ENCODE data around the gene LNP1. TPM values are rescaled to one million over a fixed set of nuclear protein-coding genes. Genes with fewer than 3 reads are reported as not detected.

LNP1 gene
- total and polyA plus RNA-seq, 2 donors (not counting 3 experiments of a cell fraction or from before 2014, with no cell fraction given): 0.80 TPM

DNA sequence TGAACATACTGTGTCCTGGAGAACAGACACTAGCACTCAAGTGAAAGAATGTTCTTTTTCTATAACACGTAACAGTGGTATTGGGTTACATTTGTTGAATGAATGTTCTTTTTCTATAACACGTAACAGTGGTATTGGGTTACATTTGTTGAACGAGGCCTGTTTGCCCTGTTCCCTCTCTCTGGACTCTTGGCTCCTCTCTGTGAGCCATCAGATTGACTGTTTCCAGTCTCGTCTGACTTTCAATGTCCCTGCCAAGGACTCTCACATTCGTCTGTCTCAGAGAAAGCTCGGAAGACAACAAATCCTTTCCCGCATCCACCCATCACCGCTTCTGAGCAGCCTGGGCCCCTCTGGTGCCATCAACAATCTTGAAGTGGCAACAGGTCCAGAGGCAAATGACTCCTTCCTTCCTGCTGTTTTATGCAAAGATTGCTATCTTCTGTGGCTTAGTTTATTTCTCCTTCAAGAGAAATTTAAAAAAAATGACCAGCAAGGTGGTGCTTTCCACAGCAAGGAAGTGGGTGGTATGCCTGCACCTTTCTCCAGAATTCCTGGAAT is 99.1 kb downstream of the LNP1 start:
- Histone ChIP-seq H3K27ac (ENCODE audit: insufficient read depth, low read depth, low read length) (no peak overlapping the region), H4K20me1 (replicated peaks; ENCODE audit: control insufficient read depth, extremely low read depth, insufficient read depth, low read length) (no peaks in the 10 kb centered on the region), H3K4me1 (ENCODE audit: control insufficient read depth, extremely low read depth, insufficient read depth, low read length) (no peaks in the 10 kb centered on the region), H3K27me3 (ENCODE audit: control insufficient read depth in 2 of 2, insufficient read depth in 2 of 2, low read length in 2 of 2) (peaks cover 0 to 2% of the 10 kb centered on the region in 2 experiments), H3K9me3 (replicated peaks; ENCODE audit: control insufficient read depth, insufficient read depth, low read length) (no peaks in the 10 kb centered on the region), H3K4me2 (ENCODE audit: insufficient read depth, low read length) (no peak overlapping the region), H3K4me3 (replicated peaks in 1 of 3; ENCODE audit: insufficient read depth in 1 of 3, low read depth in 1 of 3, low read length in 3 of 3) (no peak overlapping the region), H3K79me2 (ENCODE audit: control insufficient read depth, insufficient read depth, low read length) (no peaks in the 10 kb centered on the region), H3K9ac (replicated peaks; ENCODE audit: extremely low read depth, insufficient read depth, low read length) (no peak overlapping the region), H3K36me3 (ENCODE audit: control insufficient read depth in 2 of 2, extremely low read depth in 1 of 2, insufficient read depth in 2 of 2, low read length in 2 of 2) (no peaks in the 10 kb centered on the region), H2AFZ (ENCODE audit: low read depth, low read length) (no peak overlapping the region), H3K9me1 (replicated peaks; ENCODE audit: control insufficient read depth, extremely low read depth, insufficient read depth, low read length) (no peaks in the 10 kb centered on the region)
- no peak for FAIRE-seq
- ChIA-PET POLR2A (no interaction called here), CTCF (no interaction called here)
- TF ChIP-seq, protein P1, sequence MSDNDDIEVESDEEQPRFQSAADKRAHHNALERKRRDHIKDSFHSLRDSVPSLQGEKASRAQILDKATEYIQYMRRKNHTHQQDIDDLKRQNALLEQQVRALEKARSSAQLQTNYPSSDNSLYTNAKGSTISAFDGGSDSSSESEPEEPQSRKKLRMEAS (IDR thresholded peaks at IDR 0.05; ENCODE audit: insufficient read depth, insufficient read length): no peak
- TF ChIP-seq GATA2 (IDR thresholded peaks at IDR 0.05; ENCODE audit: insufficient read depth, insufficient read length, low read depth, low read length): no peak
- BruUV-seq (replicated peaks): no TSS peak
- intact Hi-C loops (cut with micrococcal nuclease) (no loop called here), dilution Hi-C loops (cut with MboI; ENCODE audit: extremely low pct_ligation_motif_present, low sequenced_read_pairs) (no loop called here)
- no peak for DNase-seq (ENCODE audit: low read depth, low spot score)

DNA sequence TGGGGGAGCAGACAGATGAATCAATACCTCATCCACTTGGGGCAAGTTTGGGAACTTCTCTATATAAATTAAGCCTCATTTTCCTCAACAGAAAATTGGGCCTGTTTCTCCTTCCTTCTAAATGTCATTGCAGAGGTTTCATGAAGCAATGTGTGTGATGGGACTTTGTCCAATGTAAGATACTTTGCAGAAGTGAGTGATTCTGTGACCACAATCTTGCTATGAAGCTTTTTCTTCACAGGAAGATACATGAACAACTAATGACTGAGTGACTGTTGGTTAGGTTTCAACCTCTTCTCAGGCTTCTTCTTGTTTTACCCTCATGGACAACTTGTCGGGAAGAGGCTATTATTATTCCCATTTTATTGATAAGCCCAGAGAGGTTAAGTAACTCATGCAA is 102.1 kb downstream of the LNP1 start:
- no peaks in the 10 kb centered on the region for H3K79me2 ChIP-seq (ENCODE audit: control insufficient read depth, insufficient read depth, low read length)
- H3K4me2 ChIP-seq (ENCODE audit: insufficient read depth, low read length): no peak overlapping the region
- H3K9ac ChIP-seq (replicated peaks; ENCODE audit: extremely low read depth, insufficient read depth, low read length): no peak overlapping the region
- H3K27ac ChIP-seq (ENCODE audit: insufficient read depth, low read depth, low read length): no peak overlapping the region
- BruUV-seq (replicated peaks): no TSS peak
- H2AFZ ChIP-seq (ENCODE audit: low read depth, low read length): no peak overlapping the region
- no peak overlapping the region for H3K4me3 ChIP-seq (replicated peaks in 1 of 3; ENCODE audit: insufficient read depth in 1 of 3, low read depth in 1 of 3, low read length in 3 of 3)
- peaks cover 0 to 3% of the 10 kb centered on the region in 2 experiments for H3K27me3 ChIP-seq (ENCODE audit: control insufficient read depth in 2 of 2, insufficient read depth in 2 of 2, low read length in 2 of 2)
- DNase-seq (ENCODE audit: low read depth, low spot score) (no peak), FAIRE-seq (no peak)
- H3K9me1 ChIP-seq (replicated peaks; ENCODE audit: control insufficient read depth, extremely low read depth, insufficient read depth, low read length): no peaks in the 10 kb centered on the region
- no peaks in the 10 kb centered on the region for H3K4me1 ChIP-seq (ENCODE audit: control insufficient read depth, extremely low read depth, insufficient read depth, low read length)
- H3K36me3 ChIP-seq (ENCODE audit: control insufficient read depth in 2 of 2, extremely low read depth in 1 of 2, insufficient read depth in 2 of 2, low read length in 2 of 2): no peaks in the 10 kb centered on the region
- dilution Hi-C loops (cut with MboI; ENCODE audit: extremely low pct_ligation_motif_present, low sequenced_read_pairs): no loop called here
- no peaks in the 10 kb centered on the region for H3K9me3 ChIP-seq (replicated peaks; ENCODE audit: control insufficient read depth, insufficient read depth, low read length)
- intact Hi-C loops (cut with micrococcal nuclease): no loop called here
- H4K20me1 ChIP-seq (replicated peaks; ENCODE audit: control insufficient read depth, extremely low read depth, insufficient read depth, low read length): no peaks in the 10 kb centered on the region
- POLR2A ChIA-PET: no interaction called here
- TF ChIP-seq, protein P1 (IDR thresholded peaks at IDR 0.05; ENCODE audit: insufficient read depth, insufficient read length): no peak
- TF ChIP-seq POLR2A (IDR thresholded peaks at IDR 0.05; ENCODE audit: low read depth, low read length) (no peak), FOS (IDR thresholded peaks at IDR 0.05; ENCODE audit: borderline replicate concordance, insufficient read depth, low read length) (no peak), JUN (IDR thresholded peaks at IDR 0.05; ENCODE audit: borderline replicate concordance, insufficient read depth, insufficient read length, low read depth) (no peak), EZH2 (IDR thresholded peaks at IDR 0.05; ENCODE audit: borderline replicate concordance, low read depth, low read length, severe bottlenecking) (no peak), MYC (IDR thresholded peaks at IDR 0.05; ENCODE audit: low read depth, low read length) (no peak)
- CTCF ChIA-PET: no interaction called here

Other genes with a start within 250 kb of the LNP1 start
- gene TBC1D23, start 140.5 kb upstream of the LNP1 start, total RNA-seq: 30.0 and 34.8 TPM in 2 replicates
- 6.9 and 10.3 TPM in 2 replicates for gene TBC1D23, start 140.5 kb upstream of the LNP1 start, polyA plus RNA-seq
- 20.5 and 29.1 TPM in 2 replicates for gene NIT2, start 66.8 kb upstream of the LNP1 start, total RNA-seq
- gene NIT2, start 66.8 kb upstream of the LNP1 start, polyA plus RNA-seq: 14.4 and 19.4 TPM in 2 replicates
- 28.3 and 32.3 TPM in 2 replicates for gene TOMM70, start 450 bp upstream of the LNP1 start, total RNA-seq
- gene TOMM70, start 450 bp upstream of the LNP1 start, polyA plus RNA-seq: 6.2 and 7.6 TPM in 2 replicates
- gene TMEM45A, start 91.1 kb downstream of the LNP1 start, total RNA-seq: 5.4 and 5.6 TPM in 2 replicates
- gene TMEM45A, start 91.1 kb downstream of the LNP1 start, polyA plus RNA-seq: 6.6 and 8.6 TPM in 2 replicates
- not detected in 2 replicates for gene ADGRG7, start 208.1 kb downstream of the LNP1 start, total RNA-seq
- gene ADGRG7, start 208.1 kb downstream of the LNP1 start, polyA plus RNA-seq: not detected in 2 replicates

Data from endothelial cell of umbilical vein (primary cell).